H7 (cell line): Measurements from ENCODE around the gene UTS2R. TPM values are rescaled to one million over a fixed set of nuclear protein-coding genes. Genes with fewer than 3 reads are reported as not detected.

ENCODE experiments used
- DNase-seq: peaks from one replicate; pipeline ENCODE4 v3.0.0; 2012
- H3K27me3 ChIP-seq: 2 replicates; pipeline ENCODE4 v1.6.0; 2011; ENCODE audit warnings: mild to moderate bottlenecking, low read length; ENCODE audit not compliant: control insufficient read depth, insufficient read depth
- H3K36me3 ChIP-seq: replicated peaks from 2 replicates; pipeline ENCODE4 v1.5.1; 2011; ENCODE audit warnings: low read length; ENCODE audit not compliant: control insufficient read depth, insufficient read depth
- H3K4me3 ChIP-seq: 2 replicates; pipeline ENCODE4 v1.5.1; 2011; ENCODE audit warnings: low read depth, mild to moderate bottlenecking, control low read depth, low read length, moderate library complexity; ENCODE audit not compliant: insufficient read depth
- total RNA-seq: library from RNA; depleted of rRNA; stranded (reverse); fragments of >200 nt; shearing (Covaris generic); gene quantifications from 2 replicates; pipeline ENCODE4 v1.2.3, GENCODE V29; 2014

The UTS2R gene
- total RNA-seq, 1 experiment from 2014 or later = not detected

GRCh38 chr17:82330322-82331239 is 41.0 kb upstream of the UTS2R start:
- Histone ChIP-seq H3K4me3 (no peak overlapping the region), H3K36me3 (no peaks in the 10 kb centered on the region), H3K27me3 (peaks cover 34% of the 10 kb centered on the region)
- DNase-seq = peak; percentile 67

GRCh38 chr17:82331345-82331939 is 40.1 kb upstream of the UTS2R start:
- Histone ChIP-seq H3K4me3 (no peak overlapping the region), H3K27me3 (peaks cover 34% of the 10 kb centered on the region), H3K36me3 (no peaks in the 10 kb centered on the region)
- no peak for DNase-seq

- Histone ChIP-seq H3K36me3 (no peaks in the 10 kb centered on the region), H3K27me3 (peaks cover 34% of the 10 kb centered on the region), H3K4me3 (peak overlapping the region; percentile 26)
- peak; percentile 80 for DNase-seq
These were observed 38.8 kb upstream of the UTS2R start for GRCh38 chr17:82332669-82333278.

DNA sequence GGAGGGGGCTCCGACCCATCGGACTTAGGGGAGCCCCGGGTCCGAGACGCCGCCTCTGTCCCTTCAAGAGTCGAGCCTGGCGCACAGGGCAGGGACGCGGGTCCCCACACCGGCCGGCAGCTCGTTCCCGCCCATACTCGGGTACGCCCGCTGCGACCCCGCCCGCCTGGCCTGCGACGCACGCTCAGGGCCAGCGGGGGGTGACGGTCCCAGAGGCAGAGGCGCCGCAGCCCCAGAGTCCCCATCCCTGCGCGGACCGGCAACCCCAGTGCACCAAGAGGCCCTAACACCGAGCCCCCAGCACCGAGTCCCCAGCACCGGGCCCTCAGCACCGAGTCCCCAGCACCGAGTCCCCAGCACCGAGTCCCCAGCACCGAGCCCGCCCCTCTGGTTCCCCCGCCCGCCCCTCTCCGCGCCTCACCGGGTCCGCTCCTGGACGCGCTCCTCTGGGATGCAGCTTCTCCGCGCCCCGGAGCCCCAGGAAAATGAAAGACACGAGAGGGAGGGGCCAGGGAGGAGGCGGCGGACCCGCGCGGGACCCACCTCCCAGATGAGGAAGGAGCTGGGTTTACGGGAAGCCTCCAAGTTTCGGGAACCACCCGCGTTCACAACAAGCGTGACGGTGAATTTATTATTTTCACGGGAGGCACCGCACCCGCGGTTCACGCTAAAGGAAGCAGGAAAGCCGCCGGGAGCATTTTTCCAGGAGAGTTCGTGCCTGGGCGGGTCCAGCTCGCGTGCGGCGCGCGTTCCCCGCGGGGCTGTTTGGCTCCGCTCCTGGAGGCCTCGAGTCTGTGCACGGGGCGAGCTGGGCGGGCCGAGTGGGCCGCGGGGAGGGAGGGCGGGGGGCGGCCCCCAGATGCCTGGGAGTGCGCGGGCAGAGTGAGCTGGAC is 38.0 kb upstream of the UTS2R start, which contains the start of gene SECTM1:
Gene SECTM1 (minus strand): TSS at position 488 of the 893 bp plus-strand sequence. CDS start 6,526 bp downstream, outside the sequence.
- Histone ChIP-seq H3K36me3 (no peaks in the 10 kb centered on the region), H3K27me3 (peaks cover 34% of the 10 kb centered on the region), H3K4me3 (peak within 1 kb of the TSS; percentile 31)
- peak; percentile 89 for DNase-seq

DNA sequence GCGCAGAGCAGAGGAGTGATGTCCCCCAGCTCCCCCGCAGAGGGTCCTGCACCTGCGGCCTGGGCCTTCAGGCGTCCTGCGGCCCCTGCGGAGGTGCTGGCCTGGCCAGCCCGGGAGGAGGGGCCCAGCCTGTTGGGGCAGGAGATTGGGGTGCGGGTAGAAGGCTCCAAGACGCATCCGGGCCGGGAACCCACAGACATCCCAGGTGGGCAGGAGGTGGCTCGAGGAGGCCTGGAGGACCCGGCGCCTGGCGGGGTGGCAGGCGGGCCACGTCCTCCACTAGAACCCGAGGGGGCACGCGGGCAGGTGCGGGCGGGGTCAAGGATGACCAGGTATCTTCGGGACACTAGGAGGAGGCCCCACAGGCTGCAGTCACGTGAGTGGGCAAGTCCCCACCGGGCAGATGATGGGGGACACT is 37.4 kb upstream of the UTS2R start:
- DNase-seq = no peak
- Histone ChIP-seq H3K4me3 (no peak overlapping the region), H3K27me3 (peaks cover 37% of the 10 kb centered on the region), H3K36me3 (no peaks in the 10 kb centered on the region)

DNA sequence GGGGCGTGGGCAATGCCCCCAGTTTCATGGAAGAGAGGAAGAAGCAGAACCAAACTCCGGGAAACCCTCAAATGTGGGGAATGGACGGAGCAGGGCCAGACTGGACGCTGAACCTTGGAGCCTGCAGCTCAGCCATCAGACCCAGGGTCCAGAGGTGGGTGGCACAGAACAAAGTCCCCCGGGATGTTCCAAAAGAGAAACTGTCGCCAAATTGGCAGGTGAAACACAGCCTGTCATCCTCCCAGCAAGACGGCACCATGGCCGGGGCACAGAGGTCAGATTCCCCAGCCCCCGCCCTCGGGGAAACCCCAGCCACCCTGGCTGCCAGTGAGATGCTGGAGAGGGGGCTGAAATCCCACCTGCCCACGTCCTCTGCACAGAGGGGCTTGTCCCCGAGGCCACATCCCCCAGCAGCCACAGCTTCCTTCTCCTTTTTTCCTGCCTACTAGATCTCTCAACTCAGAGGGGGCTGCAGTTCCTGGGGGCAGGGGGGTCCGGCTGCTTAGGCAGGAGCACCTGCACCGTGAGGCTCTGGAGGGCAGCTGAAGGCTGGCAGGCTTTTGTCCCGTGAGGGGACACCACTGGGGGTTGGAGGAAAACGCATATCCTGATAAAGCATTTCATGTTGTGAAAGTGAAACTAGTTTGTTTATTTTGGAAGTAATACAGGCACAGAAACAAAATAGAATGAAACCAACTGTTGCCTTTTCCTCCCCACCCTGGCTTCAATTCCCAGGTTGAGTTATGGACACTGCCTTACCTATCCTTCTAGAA is 36.8 kb upstream of the UTS2R start:
- Histone ChIP-seq H3K36me3 (no peaks in the 10 kb centered on the region), H3K4me3 (no peak overlapping the region), H3K27me3 (peaks cover 38% of the 10 kb centered on the region)
- peak; percentile 72 for DNase-seq

GRCh38 chr17:82338858-82339633 is 32.5 kb upstream of the UTS2R start:
- peak; percentile 74 for DNase-seq
- no peaks in the 10 kb centered on the region for H3K36me3 ChIP-seq
- no peak overlapping the region for H3K4me3 ChIP-seq
- H3K27me3 ChIP-seq = peaks cover 17% of the 10 kb centered on the region

DNA sequence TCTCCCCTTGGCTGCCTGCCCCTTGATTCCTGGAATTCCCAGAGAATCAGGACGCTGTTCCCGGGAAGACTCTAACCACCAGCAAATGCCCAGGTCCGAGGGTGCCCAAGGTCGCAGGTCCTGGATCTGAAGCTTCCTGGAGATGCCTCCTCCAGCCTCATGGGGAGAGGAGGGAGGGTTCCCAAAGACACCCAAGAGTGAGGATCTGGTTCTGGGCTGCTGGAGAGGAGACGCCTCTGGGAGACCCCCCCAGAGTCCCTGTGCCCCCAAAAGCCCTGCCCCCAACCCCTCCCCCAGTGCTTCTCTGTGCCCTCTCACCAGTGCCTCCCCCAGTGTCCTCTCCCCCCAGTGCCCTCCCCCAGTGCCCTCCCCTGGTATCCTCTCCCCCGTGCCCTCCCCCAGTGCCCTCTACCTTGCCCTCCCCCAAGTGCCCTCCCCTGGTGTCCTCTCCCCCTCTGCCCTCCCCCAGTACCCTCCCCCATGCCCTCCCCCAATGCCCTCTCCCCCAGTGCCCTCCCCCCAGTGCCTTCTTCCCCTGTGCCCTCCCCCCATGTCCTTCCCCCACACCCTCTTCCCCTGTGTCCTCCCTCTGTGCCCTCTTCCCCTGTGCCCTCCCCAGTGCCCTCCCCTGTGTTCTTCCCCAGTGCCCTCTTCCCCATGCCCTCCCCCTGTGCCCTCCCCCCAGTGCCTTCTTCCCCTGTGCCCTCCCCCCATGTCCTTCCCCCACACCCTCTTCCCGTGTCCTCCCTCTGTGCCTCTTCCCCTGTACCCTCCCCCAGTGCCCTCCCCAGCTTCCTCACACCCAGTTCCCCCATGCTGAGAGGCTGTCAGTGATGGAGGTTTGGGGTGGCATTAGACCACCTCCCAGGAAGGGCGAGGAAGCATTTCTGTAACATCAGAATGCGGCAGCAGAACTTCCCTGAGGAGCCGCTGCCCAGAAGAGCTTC is 31.7 kb upstream of the UTS2R start:
- no peaks in the 10 kb centered on the region for H3K36me3 ChIP-seq
- no peak for DNase-seq
- peaks cover 10% of the 10 kb centered on the region for H3K27me3 ChIP-seq
- H3K4me3 ChIP-seq = no peak overlapping the region

DNA sequence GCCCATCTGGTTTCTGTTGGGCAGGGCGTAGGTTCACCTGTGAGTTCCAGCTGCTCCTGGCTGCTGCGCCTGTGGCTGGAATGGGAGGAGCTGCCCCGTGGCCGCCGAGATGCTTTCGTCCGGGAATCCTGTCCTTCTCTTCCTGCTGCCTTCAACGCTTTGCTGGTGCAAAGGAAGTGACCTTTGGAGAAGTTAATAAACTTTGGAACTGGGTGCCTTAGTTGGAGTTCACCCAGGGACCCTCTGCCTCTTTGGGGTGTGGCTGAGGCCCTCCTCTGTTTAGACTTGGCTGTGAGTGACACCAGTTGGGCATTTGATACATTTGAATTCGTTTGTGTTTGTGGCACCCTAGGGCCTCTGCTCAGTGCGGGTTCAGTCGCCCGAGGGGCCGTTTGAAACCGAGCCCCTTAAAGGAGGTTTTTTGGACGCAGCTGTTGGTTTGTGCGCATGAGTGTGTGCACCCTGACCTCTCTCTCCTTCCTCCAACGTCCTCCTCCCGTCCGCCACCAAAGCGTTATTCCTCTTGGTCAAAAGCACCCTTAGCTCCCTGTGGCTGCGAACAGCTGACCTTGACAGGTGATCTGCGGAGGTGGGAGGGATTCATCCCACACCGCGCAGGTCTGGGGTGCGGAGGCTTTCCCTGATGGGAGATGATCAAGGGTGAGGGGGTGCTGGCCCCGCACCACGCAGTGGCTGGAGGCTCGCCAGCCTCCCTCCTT is 29.0 kb upstream of the UTS2R start:
- no peak overlapping the region for H3K4me3 ChIP-seq
- no peak for DNase-seq
- peaks cover 5% of the 10 kb centered on the region for H3K27me3 ChIP-seq
- H3K36me3 ChIP-seq = no peaks in the 10 kb centered on the region

DNA sequence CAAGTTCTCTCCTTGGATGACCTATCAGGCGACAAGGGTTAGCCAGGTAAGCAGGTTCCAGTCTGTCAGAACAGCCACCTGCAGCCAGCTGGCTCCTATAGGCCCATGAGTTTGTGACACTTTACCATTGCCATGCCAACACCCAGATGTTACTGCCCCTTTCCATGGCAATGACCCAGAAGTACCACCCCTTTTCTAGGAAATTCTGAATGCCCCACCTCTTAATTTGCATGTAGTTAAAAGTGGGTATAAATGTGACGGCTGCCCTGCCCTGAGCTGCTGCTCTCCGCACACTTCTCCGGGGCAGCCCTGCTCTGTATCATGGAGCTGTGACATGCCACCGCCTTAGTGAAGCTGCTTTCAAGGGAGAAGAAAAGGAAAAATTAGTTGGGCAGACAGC is 28.0 kb upstream of the UTS2R start:
- peaks cover 5% of the 10 kb centered on the region for H3K27me3 ChIP-seq
- DNase-seq = peak; percentile 62
- H3K4me3 ChIP-seq = no peak overlapping the region
- no peaks in the 10 kb centered on the region for H3K36me3 ChIP-seq

GRCh38 chr17:82344175-82344907 is 27.2 kb upstream of the UTS2R start:
- DNase-seq = no peak
- Histone ChIP-seq H3K27me3 (peaks cover under 1% of the 10 kb centered on the region; the same call in 1 of the 2 replicates), H3K4me3 (no peak overlapping the region), H3K36me3 (no peaks in the 10 kb centered on the region)
